Fibroblast of skin of abdomen (primary cell): ENCODE results near the gene GPSM3.
"Not testable (repeated sequence)": the region's sequence is repeated elsewhere in the genome, so short reads cannot be mapped to it uniquely, and the experiment has no call there.

Experiments used
- DNase-seq: peaks from one replicate; pipeline ENCODE4 v3.0.0-alpha.2; 2013

The GPSM3 gene

GRCh38 chr6:32149932-32150870 lies 42.2 kb downstream of the GPSM3 start:
- no peak for DNase-seq

GRCh38 chr6:32149092-32149755 lies 43.2 kb downstream of the GPSM3 start:
- DNase-seq, result no peak

DNA sequence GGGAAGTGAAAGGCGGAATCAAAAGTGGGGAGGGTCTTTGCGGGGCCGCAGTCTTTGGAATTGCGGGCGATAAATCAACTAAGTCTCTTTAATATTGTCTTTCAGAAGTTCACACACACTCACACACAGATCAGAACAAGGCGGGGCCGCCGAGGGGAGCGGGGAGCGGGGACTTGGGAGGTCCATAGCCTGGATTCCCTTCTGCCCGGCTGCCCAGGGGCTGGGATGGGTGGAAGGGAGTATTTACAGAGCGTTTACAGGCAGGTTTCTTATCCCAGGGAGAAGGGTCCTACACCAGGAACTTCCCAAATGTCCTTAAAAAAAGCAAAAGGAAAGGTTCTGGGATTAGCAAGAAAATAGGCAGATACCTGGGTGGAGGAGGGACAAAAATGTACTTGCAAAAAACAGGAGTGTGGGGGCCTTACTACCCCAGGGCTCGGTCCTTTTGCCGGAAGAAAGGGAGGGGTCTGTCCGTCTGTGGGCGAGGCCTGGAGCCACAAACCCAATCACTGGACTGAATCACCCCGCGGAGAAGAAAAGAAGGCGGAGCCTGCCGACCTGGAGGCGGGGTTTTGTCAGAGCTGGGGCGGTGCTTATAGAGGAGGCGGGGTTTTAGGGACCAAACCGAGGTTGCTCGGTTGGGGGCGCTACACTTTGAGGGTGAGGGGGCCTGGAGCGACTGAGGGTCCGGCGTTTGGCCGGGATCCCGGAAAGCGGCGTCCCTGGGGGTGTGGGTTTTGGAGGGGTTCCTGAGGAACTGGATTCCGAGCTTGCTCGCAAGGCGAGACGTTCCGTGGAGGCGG lies 44.0 kb downstream of the GPSM3 start:
- peak; percentile 23 for DNase-seq

- no peak for DNase-seq
Observed at GRCh38 chr6:32147401-32148132, 44.9 kb downstream of the GPSM3 start.

GRCh38 chr6:32146687-32147086 lies 45.8 kb downstream of the GPSM3 start:
- no peak for DNase-seq

DNA sequence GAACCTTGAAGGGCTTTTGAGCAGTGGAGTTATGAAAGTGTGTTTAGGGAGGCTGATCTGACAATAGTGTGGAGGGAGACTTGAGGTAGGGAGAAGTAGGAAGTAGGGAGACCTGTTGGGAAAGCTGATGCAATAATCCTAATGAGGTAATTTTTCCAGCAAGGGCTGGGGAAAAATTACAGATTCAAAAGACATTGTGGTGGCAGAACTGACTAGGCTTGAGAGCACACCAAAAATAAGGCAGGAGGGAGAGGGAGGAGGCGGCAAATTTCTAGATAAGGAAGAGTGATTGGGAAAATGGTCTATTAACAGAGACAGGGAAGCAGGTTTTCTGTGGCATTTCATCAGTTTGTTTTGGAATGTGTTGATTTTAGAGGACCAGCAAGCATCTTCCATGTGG lies 46.2 kb downstream of the GPSM3 start:
- DNase-seq, result no peak

- not testable (repeated sequence) for DNase-seq
Observed at GRCh38 chr6:32144238-32144637, 48.2 kb downstream of the GPSM3 start.
